ENCODE data around the gene SELENON.

DNA sequence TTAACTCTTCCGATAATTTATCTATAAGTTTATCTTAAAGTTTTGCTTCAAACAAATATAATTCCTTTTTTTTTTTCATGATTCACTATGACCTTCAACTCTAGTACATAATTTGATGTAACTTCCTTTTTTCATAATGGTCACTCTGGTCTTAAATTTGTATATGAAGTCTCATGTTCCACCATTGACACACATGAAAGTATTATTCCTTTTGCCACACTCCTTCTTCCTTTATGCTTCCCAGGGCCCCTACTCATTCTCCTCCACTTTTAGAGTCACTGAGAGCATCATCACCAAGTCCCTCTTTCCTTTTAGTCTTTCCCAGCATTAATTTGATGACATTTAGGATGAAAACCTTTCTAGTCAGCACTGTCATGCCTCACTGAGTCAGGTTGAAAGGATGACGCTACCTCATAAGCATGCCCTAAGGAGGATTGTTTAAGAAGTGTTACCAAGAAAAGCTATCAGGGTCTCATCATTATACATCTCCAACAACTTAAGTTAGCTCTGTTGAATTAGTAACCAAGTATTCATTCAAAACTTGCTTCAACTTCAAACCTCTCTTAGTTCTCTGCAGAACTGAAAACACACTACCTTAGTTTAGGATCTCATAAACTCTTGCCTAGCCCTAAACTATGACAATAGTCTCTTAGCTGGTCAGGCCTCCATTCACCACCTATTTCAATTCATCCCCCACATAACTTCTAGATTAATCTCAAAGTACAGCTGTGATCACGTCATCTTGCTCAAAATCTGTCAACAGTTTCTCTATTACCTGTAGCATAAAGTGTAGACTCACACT lies 44.7 kb downstream of the SELENON start:
- no peak for TF ChIP-seq POLR2A (IDR thresholded peaks at IDR 0.05; ENCODE audit: low read depth, low read length)
- no peak for TF ChIP-seq POLR2AphosphoS5 (IDR thresholded peaks at IDR 0.05; ENCODE audit: low read depth, low read length)
- TF ChIP-seq TAF1 (IDR thresholded peaks at IDR 0.05; ENCODE audit: borderline replicate concordance, low read depth, low read length): no peak

Measured in GM12892 (cell line).